Measurements from ENCODE around the gene UBTF. TPM values are rescaled to one million over a fixed set of nuclear protein-coding genes. Genes with fewer than 3 reads are reported as not detected.
A peak's percentile ranks its signal among the peaks of the same experiment; 100 is the strongest.

The UBTF gene
- total RNA-seq, 6 experiments from 2014 or later = 58.6 to 69.1 (median 65.6) TPM

GRCh38 chr17:44188576-44189403, 30.7 kb downstream of the UBTF start:
- H3K4me3 Mint-ChIP-seq = peak overlapping the region; percentile 100
- H3K4me1 Mint-ChIP-seq (ENCODE audit: low read depth) = peaks cover 34% of the 10 kb centered on the region
- TF ChIP-seq CTCF (IDR thresholded peaks at IDR 0.05) = no peak
- DNase-seq = no peak
- H3K27ac Mint-ChIP-seq = peak overlapping the region; percentile 99
- H3K27me3 Mint-ChIP-seq (ENCODE audit: insufficient read depth) = peaks cover 4% of the 10 kb centered on the region
- H3K9me3 Mint-ChIP-seq = no peaks in the 10 kb centered on the region
- peaks cover 32% of the 10 kb centered on the region for H3K36me3 Mint-ChIP-seq (ENCODE audit: low read depth)

GRCh38 chr17:44187131-44187899, 32.2 kb downstream of the UBTF start:
- DNase-seq = peak; percentile 11
- no peaks in the 10 kb centered on the region for H3K9me3 Mint-ChIP-seq

GRCh38 chr17:44186307-44187130, 33.0 kb downstream of the UBTF start, which contains the start of gene TMUB2:
TSS of gene TMUB2 (plus strand) at chr17:44186972. CDS start at chr17:44187709, 737 bp downstream.
- no peaks in the 10 kb centered on the region for H3K9me3 Mint-ChIP-seq
- peak within 1 kb of the TSS; percentile 99 for H3K27ac Mint-ChIP-seq
- peaks cover 35% of the 10 kb centered on the region for H3K36me3 Mint-ChIP-seq (ENCODE audit: low read depth)
- H3K4me3 Mint-ChIP-seq = peak within 1 kb of the TSS; percentile 100
- H3K27me3 Mint-ChIP-seq (ENCODE audit: insufficient read depth) = peaks cover 4% of the 10 kb centered on the region
- H3K4me1 Mint-ChIP-seq (ENCODE audit: low read depth) = peaks cover 34% of the 10 kb centered on the region
- peak; percentile 99 for DNase-seq
- TF ChIP-seq CTCF (IDR thresholded peaks at IDR 0.05) = no peak

More at GRCh38 chr17:44187131-44187899, 32.2 kb downstream of the UBTF start:
- H3K27ac Mint-ChIP-seq = peak overlapping the region; percentile 99
- H3K27me3 Mint-ChIP-seq (ENCODE audit: insufficient read depth) = peaks cover 4% of the 10 kb centered on the region
- TF ChIP-seq CTCF (IDR thresholded peaks at IDR 0.05) = no peak
- peaks cover 32% of the 10 kb centered on the region for H3K36me3 Mint-ChIP-seq (ENCODE audit: low read depth)
- peak overlapping the region; percentile 100 for H3K4me3 Mint-ChIP-seq
- H3K4me1 Mint-ChIP-seq (ENCODE audit: low read depth) = peaks cover 34% of the 10 kb centered on the region

GRCh38 chr17:44184212-44184810, 35.2 kb downstream of the UBTF start:
- no peak overlapping the region; the same call in 1 of the 2 replicates for H3K27ac Mint-ChIP-seq
- TF ChIP-seq CTCF (IDR thresholded peaks at IDR 0.05) = 0 out of 2 replicates have a peak, but pooled peaks have one; percentile 9
- no peak overlapping the region; the same call in 1 of the 2 replicates for H3K4me3 Mint-ChIP-seq
- no peak for DNase-seq
- peaks cover 34% of the 10 kb centered on the region for H3K4me1 Mint-ChIP-seq (ENCODE audit: low read depth)
- H3K36me3 Mint-ChIP-seq (ENCODE audit: low read depth) = peaks cover 22% of the 10 kb centered on the region
- H3K9me3 Mint-ChIP-seq = no peaks in the 10 kb centered on the region
- peaks cover 4% of the 10 kb centered on the region for H3K27me3 Mint-ChIP-seq (ENCODE audit: insufficient read depth)

GRCh38 chr17:44183024-44183423, 36.5 kb downstream of the UBTF start:
- no peak for DNase-seq
- no peak overlapping the region for H3K27ac Mint-ChIP-seq
- no peak overlapping the region for H3K4me3 Mint-ChIP-seq
- peaks cover 22% of the 10 kb centered on the region for H3K36me3 Mint-ChIP-seq (ENCODE audit: low read depth)
- H3K27me3 Mint-ChIP-seq (ENCODE audit: insufficient read depth) = peaks cover 4% of the 10 kb centered on the region
- TF ChIP-seq CTCF (IDR thresholded peaks at IDR 0.05) = no peak
- H3K9me3 Mint-ChIP-seq = no peaks in the 10 kb centered on the region
- H3K4me1 Mint-ChIP-seq (ENCODE audit: low read depth) = peaks cover 23% of the 10 kb centered on the region

All from HFFc6 (cell line).